Activated naive CD8-positive, alpha-beta T cell treated with anti-CD3 and anti-CD28 coated beads, Interleukin-2, amount 50 U/mL, for 24 hours (primary cell): Measurements from ENCODE around the gene CYP20A1.
A peak's percentile ranks its signal among the peaks of the same experiment; 100 is the strongest.
"Not testable (repeated sequence)": the region's sequence is repeated elsewhere in the genome, so short reads cannot be mapped to it uniquely, and the experiment has no call there.

Experiments used
- ATAC-seq: fragments of 150-1000 bp; cut with Tn5 transposase; one replicate; pipeline ENCODE4 v1.10.0; 2021
- DNase-seq: peaks from one replicate; pipeline ENCODE4 v3.0.0; 2021
- H3K27ac Mint-ChIP-seq: one replicate; pipeline ENCODE4 v1.8.0; 2021; ENCODE audit warnings: mild to moderate bottlenecking, mixed read lengths
- H3K27me3 Mint-ChIP-seq: one replicate; pipeline ENCODE4 v1.8.0; 2021; ENCODE audit warnings: mixed read lengths
- H3K36me3 Mint-ChIP-seq: one replicate; pipeline ENCODE4 v1.8.0; 2021; ENCODE audit warnings: low read depth, mixed read lengths
- H3K4me1 Mint-ChIP-seq: one replicate; pipeline ENCODE4 v1.8.0; 2021; ENCODE audit warnings: mixed read lengths
- H3K4me3 Mint-ChIP-seq: one replicate; pipeline ENCODE4 v1.8.0; 2021; ENCODE audit warnings: mild to moderate bottlenecking, moderate library complexity, mixed read lengths
- H3K9me3 Mint-ChIP-seq: one replicate; pipeline ENCODE4 v1.8.0; 2021; ENCODE audit warnings: mixed read lengths

Gene CYP20A1

DNA sequence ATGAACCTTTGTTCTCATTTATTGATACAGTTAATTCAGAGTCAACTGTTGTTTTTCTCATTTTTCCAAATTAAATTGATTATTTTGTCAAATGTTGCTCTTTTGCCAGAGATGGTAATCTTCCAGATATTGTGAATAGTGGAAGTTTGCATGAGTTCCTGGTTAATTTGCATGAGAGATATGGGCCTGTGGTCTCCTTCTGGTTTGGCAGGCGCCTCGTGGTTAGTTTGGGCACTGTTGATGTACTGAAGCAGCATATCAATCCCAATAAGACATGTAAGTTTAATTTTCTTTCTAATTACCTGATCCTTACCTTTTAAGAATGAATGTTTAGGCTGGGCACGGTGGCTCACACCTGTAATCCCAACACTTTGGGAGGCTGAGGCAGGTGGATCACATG lies 7.8 kb downstream of the CYP20A1 start:
- Mint-ChIP-seq H3K27ac (no peak overlapping the region), H3K9me3 (no peaks in the 10 kb centered on the region), H3K27me3 (no peaks in the 10 kb centered on the region), H3K36me3 (peaks cover 31% of the 10 kb centered on the region), H3K4me1 (peaks cover 19% of the 10 kb centered on the region), H3K4me3 (no peak overlapping the region)
- ATAC-seq, result no peak
- DNase-seq, result no peak

DNA sequence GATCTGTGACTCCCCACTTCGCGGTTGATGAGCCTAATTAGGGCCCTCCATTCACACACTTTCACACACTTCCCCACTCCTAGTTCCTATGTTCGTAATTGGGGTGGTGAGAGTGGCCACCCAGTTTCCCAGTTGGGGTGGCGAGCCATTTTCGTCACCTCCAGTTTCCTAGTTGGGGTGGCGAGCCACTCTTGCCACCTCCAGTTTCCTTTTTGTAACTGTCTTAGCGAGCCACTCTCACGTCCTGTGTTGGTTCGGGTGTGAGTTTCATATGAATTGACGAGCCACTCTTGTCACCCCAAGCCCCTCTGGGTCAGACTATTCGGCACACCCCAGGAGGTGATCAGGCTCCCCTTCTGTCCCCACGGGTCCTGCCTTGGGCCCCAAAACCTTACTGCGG lies 14.0 kb downstream of the CYP20A1 start:
- no peaks in the 10 kb centered on the region for H3K4me1 Mint-ChIP-seq
- peaks cover 37% of the 10 kb centered on the region for H3K36me3 Mint-ChIP-seq
- H3K27me3 Mint-ChIP-seq, result no peaks in the 10 kb centered on the region
- ATAC-seq, result no peak
- no peak overlapping the region for H3K4me3 Mint-ChIP-seq
- no peak for DNase-seq
- H3K9me3 Mint-ChIP-seq, result no peaks in the 10 kb centered on the region
- H3K27ac Mint-ChIP-seq, result no peak overlapping the region

DNA sequence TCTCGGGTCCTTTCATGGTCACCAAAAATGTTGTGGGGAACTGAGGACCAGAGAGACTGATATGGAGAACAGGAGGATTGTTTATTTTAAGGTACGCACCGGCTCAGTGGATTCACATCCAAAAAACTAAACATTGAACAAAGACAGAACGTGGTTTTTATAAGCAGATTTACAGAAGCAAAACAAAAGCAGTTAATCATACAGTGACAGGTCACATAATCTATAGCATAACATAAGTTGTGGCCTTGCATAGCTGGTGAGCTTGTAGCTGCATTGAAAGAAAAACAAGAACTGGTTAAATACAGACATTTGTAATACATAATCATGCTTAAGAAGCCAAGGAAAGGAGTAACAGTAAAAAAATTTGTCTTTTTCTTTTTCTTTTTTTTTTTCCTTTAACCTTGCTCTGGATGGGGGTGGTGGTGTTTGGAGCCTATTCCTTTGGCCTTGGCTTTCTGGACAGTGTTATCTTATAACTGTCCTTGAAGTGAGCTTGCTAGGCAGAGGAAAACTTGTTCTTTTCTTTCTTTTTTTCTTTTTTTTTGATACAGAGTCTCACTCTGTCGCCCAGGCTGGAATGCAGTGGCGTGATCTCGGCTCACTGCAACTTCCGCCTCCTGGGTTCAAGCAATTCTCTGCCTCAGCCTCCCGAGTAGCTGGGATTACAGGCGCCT lies 14.7 kb downstream of the CYP20A1 start:
- not testable (repeated sequence) for DNase-seq, H3K27ac Mint-ChIP-seq, H3K27me3 Mint-ChIP-seq, H3K4me3 Mint-ChIP-seq, H3K4me1 Mint-ChIP-seq, H3K9me3 Mint-ChIP-seq, ATAC-seq
- peaks cover 40% of the 10 kb centered on the region for H3K36me3 Mint-ChIP-seq

DNA sequence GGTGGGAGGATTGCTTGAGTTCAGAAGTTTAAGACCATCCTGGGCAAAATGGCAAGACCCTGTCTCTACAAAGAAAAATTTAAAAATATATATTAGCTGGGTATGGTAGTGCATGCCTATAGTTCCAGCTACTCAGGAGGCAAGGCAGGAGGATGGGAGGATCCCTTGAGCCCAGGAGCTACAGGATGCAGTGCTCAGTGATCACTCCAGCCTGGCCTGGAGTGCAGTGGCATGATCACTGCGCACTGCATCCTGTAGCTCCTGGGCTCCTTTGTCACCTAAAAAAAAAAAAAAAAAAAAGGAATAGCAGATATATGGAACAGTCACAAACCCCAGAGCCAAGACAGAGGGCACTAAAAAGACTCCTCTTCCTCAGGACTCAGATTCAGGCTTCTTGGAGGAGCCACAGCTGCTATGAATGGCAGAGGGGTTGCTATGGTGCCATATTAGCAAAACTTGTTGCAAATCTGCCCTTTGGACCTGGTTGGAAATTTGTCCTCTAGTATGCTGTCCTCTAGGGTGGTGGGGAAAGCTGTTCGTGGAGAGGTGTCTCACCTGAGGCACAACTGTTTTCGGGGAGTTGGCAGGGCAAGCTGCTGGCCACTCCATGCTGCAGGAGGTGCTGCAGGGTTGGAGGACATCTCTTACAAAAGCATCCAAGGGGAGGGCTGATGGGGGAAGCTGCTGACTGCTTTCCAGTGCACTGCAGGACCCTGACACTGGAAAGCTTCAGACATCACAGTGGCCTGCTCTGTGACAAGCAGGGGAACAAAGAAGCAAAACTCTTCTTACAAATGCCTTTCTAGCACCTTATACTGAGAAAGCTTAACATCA lies 22.7 kb downstream of the CYP20A1 start:
- Mint-ChIP-seq H3K4me3 (no peak overlapping the region), H3K36me3 (peaks cover 19% of the 10 kb centered on the region), H3K4me1 (no peaks in the 10 kb centered on the region), H3K27me3 (no peaks in the 10 kb centered on the region), H3K27ac (no peak overlapping the region), H3K9me3 (no peaks in the 10 kb centered on the region)
- no peak for DNase-seq
- ATAC-seq, result no peak

DNA sequence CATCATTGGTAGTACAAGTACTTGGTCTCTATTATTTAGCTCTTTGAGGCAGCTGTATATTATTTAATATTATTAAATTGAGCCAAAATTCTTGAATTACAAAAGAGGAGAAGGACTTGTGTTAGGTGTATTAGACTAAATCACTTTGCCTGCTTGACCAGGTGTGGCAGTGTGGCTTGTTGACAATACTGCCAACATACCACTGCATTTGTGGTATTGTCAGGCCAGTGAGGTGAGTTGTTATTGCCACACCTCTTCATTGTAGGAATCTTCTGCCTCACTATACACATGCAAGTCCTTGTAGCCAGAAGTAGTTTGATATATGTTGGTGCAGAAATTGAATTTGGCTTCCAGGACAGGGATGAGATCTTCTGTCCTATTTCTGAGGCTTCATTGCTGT lies 40.5 kb downstream of the CYP20A1 start:
- no peaks in the 10 kb centered on the region for H3K27me3 Mint-ChIP-seq
- no peaks in the 10 kb centered on the region for H3K9me3 Mint-ChIP-seq
- H3K4me3 Mint-ChIP-seq, result no peak overlapping the region
- DNase-seq, result no peak
- no peak for ATAC-seq
- H3K36me3 Mint-ChIP-seq, result peaks cover 27% of the 10 kb centered on the region
- no peaks in the 10 kb centered on the region for H3K4me1 Mint-ChIP-seq
- no peak overlapping the region for H3K27ac Mint-ChIP-seq

DNA sequence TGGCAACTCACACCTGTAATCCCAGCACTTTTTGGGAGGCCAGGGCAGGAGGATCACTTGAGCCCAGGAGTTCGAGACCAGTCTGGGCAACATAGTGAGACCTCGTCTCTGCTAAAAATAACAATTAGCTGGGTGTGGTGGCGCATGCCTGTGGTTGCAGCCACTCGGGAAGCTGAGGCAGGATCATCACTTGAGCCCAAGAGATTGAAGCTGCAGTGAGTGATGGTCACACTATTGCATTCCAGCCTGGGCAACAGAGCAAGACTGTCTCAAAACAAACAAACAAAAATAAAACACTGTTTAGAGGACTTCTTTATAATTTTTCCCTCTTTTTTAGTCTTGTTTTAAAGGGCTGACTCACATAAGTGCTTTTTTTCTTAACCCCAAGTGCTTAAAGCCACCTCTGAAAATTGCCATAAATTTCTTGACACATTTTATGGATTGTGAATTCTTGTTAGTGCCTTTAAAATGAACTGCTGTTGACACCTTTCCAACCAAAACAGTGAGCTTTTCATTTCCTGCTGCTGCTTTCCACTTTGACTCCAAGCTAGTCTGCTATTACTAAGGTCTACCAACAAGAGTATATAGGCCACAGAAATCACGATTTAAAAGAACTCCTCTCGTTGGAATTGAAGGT lies 41.7 kb downstream of the CYP20A1 start:
- peaks cover 27% of the 10 kb centered on the region for H3K36me3 Mint-ChIP-seq
- H3K4me1 Mint-ChIP-seq, result no peaks in the 10 kb centered on the region
- ATAC-seq (no peak), DNase-seq (no peak)
- no peaks in the 10 kb centered on the region for H3K9me3 Mint-ChIP-seq
- no peaks in the 10 kb centered on the region for H3K27me3 Mint-ChIP-seq
- H3K27ac Mint-ChIP-seq, result no peak overlapping the region
- no peak overlapping the region for H3K4me3 Mint-ChIP-seq

DNA sequence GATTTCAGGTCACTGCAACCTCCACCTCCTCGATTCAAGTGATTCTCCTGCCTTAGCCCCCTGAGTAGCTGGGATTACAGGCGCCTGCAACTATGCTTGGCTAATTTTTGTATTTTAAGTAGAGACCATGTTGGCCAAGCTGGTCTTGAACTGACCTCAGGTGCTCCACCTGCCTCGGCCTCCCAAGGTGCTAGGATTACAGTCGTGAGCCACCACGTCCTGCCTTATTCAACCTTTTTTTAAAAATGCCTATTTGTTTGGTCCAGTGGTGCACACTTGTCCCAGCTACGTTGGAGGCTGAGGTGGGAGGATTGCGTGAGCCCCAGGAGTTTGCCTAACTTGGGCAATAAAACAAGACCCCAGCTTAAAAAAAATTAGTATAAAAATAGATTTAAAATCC lies 43.3 kb downstream of the CYP20A1 start:
- DNase-seq, result no peak
- ATAC-seq, result no peak
- no peaks in the 10 kb centered on the region for H3K9me3 Mint-ChIP-seq
- H3K4me3 Mint-ChIP-seq, result no peak overlapping the region
- no peaks in the 10 kb centered on the region for H3K4me1 Mint-ChIP-seq
- H3K27me3 Mint-ChIP-seq, result no peaks in the 10 kb centered on the region
- H3K27ac Mint-ChIP-seq, result no peak overlapping the region
- peaks cover 20% of the 10 kb centered on the region for H3K36me3 Mint-ChIP-seq

DNA sequence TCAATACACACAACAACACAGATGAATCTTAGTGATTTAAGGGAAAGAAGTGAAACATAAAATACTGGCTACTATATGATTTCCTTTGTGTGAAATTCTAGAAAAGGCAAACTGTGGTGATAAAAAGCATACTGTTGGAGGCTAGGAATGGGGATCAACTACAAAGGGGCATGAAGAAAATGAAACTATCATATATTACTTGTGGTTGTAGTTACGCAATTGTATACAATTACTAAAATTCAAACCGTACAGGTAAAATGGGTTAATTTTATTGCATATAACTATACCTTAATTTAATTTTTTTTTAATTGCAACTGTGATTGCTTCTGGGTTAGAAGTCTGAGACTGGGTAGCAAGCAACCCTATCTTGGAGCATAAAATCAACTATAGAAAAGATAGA lies 47.7 kb downstream of the CYP20A1 start:
- Mint-ChIP-seq H3K4me3 (no peak overlapping the region), H3K27me3 (no peaks in the 10 kb centered on the region), H3K9me3 (no peaks in the 10 kb centered on the region), H3K36me3 (peaks cover 10% of the 10 kb centered on the region), H3K4me1 (no peaks in the 10 kb centered on the region), H3K27ac (no peak overlapping the region)
- ATAC-seq (no peak), DNase-seq (no peak)

DNA sequence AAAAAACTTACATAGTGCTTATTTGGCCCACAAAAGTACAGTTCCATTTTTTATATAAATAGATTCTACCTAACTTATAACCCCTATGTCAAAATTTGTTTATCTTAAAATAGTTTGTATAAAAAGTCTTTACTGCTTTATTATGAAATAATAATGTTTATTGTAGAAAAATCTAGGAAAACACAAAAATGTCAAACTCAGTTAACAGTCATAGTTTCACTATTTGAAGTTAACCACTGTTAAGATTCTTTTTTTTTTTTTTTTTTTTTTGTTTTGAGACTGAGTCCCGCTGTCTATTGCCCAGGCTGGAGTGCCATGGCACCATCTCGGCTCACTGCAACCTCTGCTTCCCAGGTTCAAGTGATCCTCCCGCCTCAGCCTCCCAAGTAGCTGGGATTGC lies 62.8 kb downstream of the CYP20A1 start:
- H3K4me3 Mint-ChIP-seq, result no peak overlapping the region
- peaks cover 14% of the 10 kb centered on the region for H3K36me3 Mint-ChIP-seq
- no peaks in the 10 kb centered on the region for H3K9me3 Mint-ChIP-seq
- no peaks in the 10 kb centered on the region for H3K27me3 Mint-ChIP-seq
- ATAC-seq (no peak), DNase-seq (no peak)
- H3K27ac Mint-ChIP-seq, result no peak overlapping the region
- H3K4me1 Mint-ChIP-seq, result no peaks in the 10 kb centered on the region

DNA sequence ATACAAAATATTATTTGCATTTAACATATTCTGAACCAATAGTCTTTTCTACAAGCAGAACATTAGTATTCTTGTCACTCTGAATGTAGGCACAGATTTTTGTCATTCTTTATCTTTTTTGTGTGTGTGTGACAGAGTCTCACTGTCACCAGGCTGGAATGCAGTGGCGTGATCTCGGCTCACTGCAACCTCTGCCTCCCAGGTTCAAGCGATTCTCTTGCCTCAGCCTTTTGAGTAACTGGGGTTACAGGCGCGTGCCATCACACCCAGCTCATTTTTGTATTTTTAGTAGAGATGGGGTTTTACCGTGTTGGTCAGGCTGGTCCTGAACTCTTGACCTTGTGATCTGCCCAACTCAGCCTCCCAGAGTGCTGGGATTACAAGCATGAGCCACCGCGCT lies 63.8 kb downstream of the CYP20A1 start:
- not testable (repeated sequence) for ATAC-seq, H3K27me3 Mint-ChIP-seq, H3K4me3 Mint-ChIP-seq, H3K9me3 Mint-ChIP-seq, H3K4me1 Mint-ChIP-seq, DNase-seq, H3K27ac Mint-ChIP-seq
- peaks cover 18% of the 10 kb centered on the region for H3K36me3 Mint-ChIP-seq

DNA sequence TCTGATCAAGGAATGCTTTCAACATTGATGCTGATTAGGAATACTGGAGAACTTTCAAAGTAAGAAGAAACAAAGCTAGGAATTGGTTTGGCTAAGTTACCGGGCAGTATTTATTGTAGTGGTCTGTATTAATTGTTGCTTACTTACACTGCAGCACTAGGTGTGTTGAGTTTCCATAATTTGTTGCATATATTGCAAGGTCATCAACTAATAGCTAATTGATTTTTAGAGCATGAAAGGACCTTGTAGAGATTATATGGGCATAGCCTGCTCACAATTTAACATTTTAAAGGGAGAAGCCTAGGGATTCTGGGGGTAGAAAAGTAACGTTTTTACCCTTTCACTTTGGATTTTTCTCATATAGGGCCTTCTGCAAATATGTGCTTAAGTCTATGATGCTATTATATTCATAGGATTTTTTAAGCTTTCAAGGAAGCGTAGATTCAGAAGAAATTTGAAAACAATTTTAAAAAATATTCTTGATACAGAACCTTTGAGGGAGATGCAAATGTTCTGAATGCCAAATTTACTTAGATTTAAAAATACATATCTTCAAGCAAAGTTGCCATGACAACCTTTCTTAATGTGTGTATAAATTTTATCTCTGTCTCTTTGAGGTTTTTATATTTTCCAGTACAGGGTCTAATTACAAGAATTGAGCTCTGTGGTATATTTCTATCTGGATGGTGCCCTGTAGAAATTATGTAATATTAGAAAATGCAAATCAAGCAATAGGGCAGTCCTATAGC lies 72.0 kb downstream of the CYP20A1 start:
- Mint-ChIP-seq H3K4me3 (no peak overlapping the region), H3K36me3 (peaks cover 21% of the 10 kb centered on the region), H3K9me3 (peaks cover 4% of the 10 kb centered on the region), H3K4me1 (no peaks in the 10 kb centered on the region), H3K27ac (no peak overlapping the region), H3K27me3 (no peaks in the 10 kb centered on the region)
- ATAC-seq (no peak), DNase-seq (no peak)

DNA sequence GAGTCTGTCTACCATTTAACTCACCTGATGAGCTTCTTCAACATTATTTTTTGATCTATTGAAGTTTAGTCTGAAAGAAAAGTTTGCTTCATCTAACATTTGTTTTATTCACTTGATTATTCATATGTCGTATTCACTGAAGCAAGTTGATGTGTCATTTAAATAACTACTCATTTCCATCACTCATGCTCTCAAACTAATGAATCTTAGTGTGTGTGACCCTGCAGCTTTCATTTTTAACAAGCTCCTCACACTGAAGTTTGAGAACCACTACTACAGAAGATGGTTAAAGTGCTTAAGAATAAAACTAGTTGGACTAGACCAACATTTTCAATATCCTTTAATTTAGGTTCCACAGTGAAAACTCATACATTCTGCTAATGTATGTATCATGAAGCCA lies 87.5 kb downstream of the CYP20A1 start:
- Mint-ChIP-seq H3K36me3 (no peaks in the 10 kb centered on the region), H3K27ac (no peak overlapping the region), H3K27me3 (no peaks in the 10 kb centered on the region), H3K4me3 (no peak overlapping the region), H3K4me1 (peaks cover 33% of the 10 kb centered on the region), H3K9me3 (no peaks in the 10 kb centered on the region)
- ATAC-seq (no peak), DNase-seq (no peak)

DNA sequence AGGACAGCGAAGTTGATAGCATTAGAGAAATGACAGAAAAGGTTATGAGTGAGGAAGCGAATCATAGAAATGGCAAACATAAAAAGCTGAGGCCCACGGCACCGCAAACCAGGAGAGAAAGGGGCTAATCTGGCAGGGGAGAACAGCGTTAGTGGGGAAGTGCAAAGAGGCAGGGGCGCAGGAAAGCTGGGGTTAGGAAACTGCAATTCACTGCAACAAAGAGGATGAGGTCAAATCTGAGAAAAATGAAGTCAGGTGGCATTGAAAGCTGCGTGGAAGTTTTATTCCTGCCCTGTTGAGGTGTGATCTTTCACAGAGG lies 88.7 kb downstream of the CYP20A1 start:
- Mint-ChIP-seq H3K9me3 (no peaks in the 10 kb centered on the region), H3K36me3 (no peaks in the 10 kb centered on the region), H3K4me1 (peaks cover 33% of the 10 kb centered on the region), H3K4me3 (peak overlapping the region; percentile 82), H3K27ac (peak overlapping the region; percentile 77), H3K27me3 (no peaks in the 10 kb centered on the region)
- ATAC-seq (no peak), DNase-seq (no peak)

DNA sequence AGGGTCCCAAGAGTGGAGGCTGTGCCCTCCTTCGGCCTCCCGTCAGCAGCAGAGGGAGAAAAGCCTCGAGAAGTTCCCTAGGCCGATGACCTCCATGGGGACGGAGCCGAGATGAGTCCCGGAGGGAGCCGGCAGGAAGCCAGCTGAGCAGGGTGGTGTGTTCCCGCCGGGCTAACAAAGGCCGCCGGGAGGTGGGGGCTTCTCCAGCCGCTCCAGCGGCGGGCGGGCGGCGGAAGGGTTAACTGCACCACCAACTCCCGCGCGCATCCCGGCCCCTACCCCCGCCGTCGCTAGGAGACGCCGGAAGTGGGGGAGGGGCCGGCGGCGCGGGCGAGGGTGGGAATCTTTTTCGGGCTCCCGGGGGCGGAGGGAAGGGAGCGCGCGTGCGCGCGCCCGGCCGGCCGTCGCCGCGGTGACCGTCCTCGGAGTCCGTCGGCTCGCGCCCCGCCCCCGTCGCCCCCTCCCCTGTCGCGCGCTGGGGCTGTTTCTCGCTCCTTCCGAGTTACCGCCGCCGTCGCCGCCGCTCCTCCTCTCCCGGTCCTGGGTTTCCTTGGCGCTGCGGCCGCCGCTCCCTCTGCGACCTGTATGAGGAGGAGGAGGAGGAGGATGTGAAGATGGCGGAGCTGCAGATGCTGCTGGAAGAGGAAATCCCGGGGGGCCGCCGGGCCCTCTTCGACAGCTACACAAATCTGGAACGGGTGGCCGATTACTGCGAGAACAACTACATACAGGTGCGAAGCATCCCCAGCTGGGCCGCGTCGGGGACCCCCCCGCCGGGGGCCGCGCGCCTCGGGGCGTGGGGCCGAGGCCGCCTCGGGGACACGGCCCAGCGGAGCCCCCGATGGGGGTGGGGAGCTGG lies 89.3 kb downstream of the CYP20A1 start, which contains the start of gene ABI2:
TSS of gene ABI2 (plus strand) at position 494 of the 859 bp plus-strand sequence. CDS start at position 615, 121 bp downstream.
- no peaks in the 10 kb centered on the region for H3K27me3 Mint-ChIP-seq
- H3K4me3 Mint-ChIP-seq, result peak within 1 kb of the TSS; percentile 89
- DNase-seq (peak; percentile 81), ATAC-seq (peak; percentile 57)
- H3K4me1 Mint-ChIP-seq, result peaks cover 34% of the 10 kb centered on the region
- no peaks in the 10 kb centered on the region for H3K36me3 Mint-ChIP-seq
- no peaks in the 10 kb centered on the region for H3K9me3 Mint-ChIP-seq
- peak within 1 kb of the TSS; percentile 77 for H3K27ac Mint-ChIP-seq
